ENCODE data around the gene IDS.

DNA sequence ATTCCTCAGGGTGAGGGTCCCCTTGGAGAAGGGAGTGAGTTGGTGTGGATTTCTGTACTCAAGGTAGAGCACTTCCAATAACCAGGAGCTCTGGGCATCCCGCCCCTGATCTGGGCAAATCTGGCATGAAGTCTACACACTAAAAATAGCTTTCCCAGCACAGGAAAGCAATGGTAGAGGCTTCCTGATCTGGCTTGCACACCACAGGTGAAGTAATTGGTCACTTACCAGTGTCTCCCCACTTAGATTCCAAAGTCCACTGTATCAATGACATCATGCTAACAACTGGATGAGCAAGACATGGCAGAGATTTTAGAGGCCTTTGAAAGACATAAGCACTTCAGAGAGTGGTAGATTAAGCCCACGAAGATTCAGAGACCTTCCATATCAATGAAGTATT lies 17.8 kb upstream of the IDS start:
- TF ChIP-seq ZNF324 (tag by site-specific recombination; IDR thresholded peaks at IDR 0.05) (no peak), ZFP3 (tag by site-specific recombination; IDR thresholded peaks at IDR 0.05; ENCODE audit: low read depth) (no peak), ZNF677 (tag by site-specific recombination; IDR thresholded peaks at IDR 0.05) (no peak), ZNF600 (tag by site-specific recombination; IDR thresholded peaks at IDR 0.05) (no peak), BCL6B (tag by site-specific recombination; IDR thresholded peaks at IDR 0.05) (no peak), YY2 (tag by site-specific recombination; IDR thresholded peaks at IDR 0.05) (no peak), ZNF184 (tag by site-specific recombination; IDR thresholded peaks at IDR 0.05) (no peak)
- TF ChIP-seq, protein P1, sequence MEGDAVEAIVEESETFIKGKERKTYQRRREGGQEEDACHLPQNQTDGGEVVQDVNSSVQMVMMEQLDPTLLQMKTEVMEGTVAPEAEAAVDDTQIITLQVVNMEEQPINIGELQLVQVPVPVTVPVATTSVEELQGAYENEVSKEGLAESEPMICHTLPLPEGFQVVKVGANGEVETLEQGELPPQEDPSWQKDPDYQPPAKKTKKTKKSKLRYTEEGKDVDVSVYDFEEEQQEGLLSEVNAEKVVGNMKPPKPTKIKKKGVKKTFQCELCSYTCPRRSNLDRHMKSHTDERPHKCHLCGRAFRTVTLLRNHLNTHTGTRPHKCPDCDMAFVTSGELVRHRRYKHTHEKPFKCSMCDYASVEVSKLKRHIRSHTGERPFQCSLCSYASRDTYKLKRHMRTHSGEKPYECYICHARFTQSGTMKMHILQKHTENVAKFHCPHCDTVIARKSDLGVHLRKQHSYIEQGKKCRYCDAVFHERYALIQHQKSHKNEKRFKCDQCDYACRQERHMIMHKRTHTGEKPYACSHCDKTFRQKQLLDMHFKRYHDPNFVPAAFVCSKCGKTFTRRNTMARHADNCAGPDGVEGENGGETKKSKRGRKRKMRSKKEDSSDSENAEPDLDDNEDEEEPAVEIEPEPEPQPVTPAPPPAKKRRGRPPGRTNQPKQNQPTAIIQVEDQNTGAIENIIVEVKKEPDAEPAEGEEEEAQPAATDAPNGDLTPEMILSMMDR (tag by site-specific recombination; IDR thresholded peaks at IDR 0.05) = no peak

Measured in HEK293 (cell line).